Peyer's patch (tissue), 4 donors: Measurements from ENCODE around the gene ACADS.

Source experiments
- CTCF ChIP-seq, 6 experiments: fragments of 450-650 bp in 4 of 6; fragments of 200-600 bp in 2 of 6; sonication (generic) in 1 of 6; IDR thresholded peaks; one replicate each; pipeline ENCODE4 v1.5.1; 2017 to 2019; ENCODE audit warnings: antibody characterized with exemption in 6 of 6, mild to moderate bottlenecking in 3 of 6, moderate library complexity in 1 of 6
- POLR2A ChIP-seq, 2 donors: fragments of 450-650 bp; IDR thresholded peaks; one replicate each; pipeline ENCODE4 v1.5.1; 2017; ENCODE audit warnings: antibody characterized with exemption in 2 of 2, mild to moderate bottlenecking in 2 of 2, moderate library complexity in 2 of 2

DNA sequence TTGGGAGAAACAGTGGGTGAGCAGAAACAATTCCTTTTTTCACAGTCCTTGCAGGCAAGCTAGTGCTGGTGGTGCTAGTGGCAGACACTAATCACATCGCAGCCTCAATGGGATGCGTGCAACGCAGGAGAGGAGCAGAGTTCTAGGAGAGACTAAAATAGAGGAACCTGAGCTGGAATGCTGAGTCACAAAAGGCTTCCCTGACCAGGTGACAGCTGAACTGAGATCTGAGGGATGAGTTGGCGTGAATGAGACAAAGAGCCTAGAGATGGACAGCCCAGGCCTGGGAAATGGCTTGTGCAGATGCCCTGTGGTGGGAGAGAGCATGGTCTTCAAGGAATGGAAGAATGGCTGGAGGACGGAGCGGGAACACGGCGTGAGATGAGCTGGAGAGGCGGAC is 25.8 kb downstream of the ACADS start:
- TF ChIP-seq CTCF (IDR thresholded peaks at IDR 0.05) (no peak), POLR2A (IDR thresholded peaks at IDR 0.05) (no peak)
